ENCODE data around the gene SLC35F6. TPM values are rescaled to one million over a fixed set of nuclear protein-coding genes. Genes with fewer than 3 reads are reported as not detected.

The SLC35F6 gene
- total and polyA plus RNA-seq, 7 donors: 14.8 to 40.2 (median 25.1) TPM

DNA sequence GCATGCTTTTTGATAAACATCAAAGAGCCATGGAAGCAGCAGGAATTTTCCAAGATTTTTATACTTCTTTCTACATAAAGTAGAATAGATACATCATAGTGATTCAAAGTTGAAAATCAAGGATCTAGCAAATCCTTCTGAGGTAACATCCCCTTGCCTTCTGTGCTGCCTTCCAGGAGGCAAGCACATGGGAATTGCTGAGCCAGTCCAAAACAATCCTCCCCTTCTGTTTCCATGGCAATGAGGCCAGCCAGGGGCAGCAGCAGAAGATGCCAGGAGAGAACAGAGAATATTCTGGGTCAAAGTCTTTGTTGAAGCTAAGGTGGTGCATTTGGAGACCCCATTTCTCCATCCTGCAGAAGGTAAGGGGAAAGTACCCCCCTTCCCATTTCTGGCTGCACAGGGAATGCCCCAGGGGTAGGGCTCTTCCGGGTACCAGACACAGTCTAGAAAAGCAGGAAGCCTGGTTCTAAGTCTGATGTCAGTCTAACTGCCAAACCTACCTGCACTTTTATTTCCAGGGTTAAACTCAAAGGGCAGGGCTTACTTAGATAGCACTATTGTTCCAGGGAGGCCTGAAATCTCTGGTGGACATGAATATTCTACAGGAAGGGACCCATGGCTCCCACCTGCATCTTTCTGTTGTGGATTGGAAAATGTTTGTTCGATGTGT, 43.8 kb downstream of the SLC35F6 start:
- 56 to 61% (median 60%) methylated on average over 2 of the region's 2 CpGs for WGBS, 3 donors
- TF ChIP-seq, protein P1, sequence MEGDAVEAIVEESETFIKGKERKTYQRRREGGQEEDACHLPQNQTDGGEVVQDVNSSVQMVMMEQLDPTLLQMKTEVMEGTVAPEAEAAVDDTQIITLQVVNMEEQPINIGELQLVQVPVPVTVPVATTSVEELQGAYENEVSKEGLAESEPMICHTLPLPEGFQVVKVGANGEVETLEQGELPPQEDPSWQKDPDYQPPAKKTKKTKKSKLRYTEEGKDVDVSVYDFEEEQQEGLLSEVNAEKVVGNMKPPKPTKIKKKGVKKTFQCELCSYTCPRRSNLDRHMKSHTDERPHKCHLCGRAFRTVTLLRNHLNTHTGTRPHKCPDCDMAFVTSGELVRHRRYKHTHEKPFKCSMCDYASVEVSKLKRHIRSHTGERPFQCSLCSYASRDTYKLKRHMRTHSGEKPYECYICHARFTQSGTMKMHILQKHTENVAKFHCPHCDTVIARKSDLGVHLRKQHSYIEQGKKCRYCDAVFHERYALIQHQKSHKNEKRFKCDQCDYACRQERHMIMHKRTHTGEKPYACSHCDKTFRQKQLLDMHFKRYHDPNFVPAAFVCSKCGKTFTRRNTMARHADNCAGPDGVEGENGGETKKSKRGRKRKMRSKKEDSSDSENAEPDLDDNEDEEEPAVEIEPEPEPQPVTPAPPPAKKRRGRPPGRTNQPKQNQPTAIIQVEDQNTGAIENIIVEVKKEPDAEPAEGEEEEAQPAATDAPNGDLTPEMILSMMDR (IDR thresholded peaks at IDR 0.05): no peak
- no peaks in the 10 kb centered on the region for H3K9me3 ChIP-seq

DNA sequence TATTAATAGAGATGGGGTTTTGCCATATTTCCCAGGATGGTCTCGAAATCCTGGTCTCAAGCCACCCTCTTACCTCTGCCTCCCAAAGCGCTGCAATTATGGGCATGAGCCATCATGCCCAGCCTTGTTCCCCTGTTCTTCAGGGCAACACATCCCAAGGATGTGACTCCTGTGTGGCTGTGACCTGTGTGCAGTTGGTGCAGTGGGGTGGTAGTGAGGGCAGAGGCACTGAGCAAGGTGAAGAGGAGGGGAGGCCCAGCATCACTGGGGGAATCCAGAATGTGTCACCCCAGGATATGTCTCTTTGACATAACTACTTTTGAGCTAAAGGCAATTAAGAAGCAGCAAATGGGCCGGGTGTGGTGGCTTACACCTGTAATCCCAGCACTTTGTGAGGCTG, 45.1 kb downstream of the SLC35F6 start:
- 86 to 96% (median 92%) methylated on average over 3 of the region's 3 CpGs for WGBS, 3 donors
- no peak overlapping the region for H3K4me3 ChIP-seq
- intact Hi-C loops (cut with DNase I): no loop called here
- no peak for DNase-seq
- TF ChIP-seq, protein P1 (IDR thresholded peaks at IDR 0.05): no peak
- H3K36me3 ChIP-seq (ENCODE audit: insufficient read depth in 1 of 2, low read depth in 1 of 2): no peaks in the 10 kb centered on the region
- H3K27me3 ChIP-seq (ENCODE audit: insufficient read depth in 3 of 3, low read length in 2 of 3): peaks cover 0 to 11% (median 0%) of the 10 kb centered on the region in 3 donors
- ATAC-seq: no peak
- no peaks in the 10 kb centered on the region for H3K9me3 ChIP-seq
- H3K4me1 ChIP-seq: no peaks in the 10 kb centered on the region
- H3K27ac ChIP-seq: no peak overlapping the region

More for the DNA sequence above, 43.8 kb downstream of the SLC35F6 start:
- Histone ChIP-seq H3K27ac (no peak overlapping the region), H3K4me3 (no peak overlapping the region), H3K27me3 (ENCODE audit: insufficient read depth in 3 of 3, low read length in 2 of 3) (peaks cover 0 to 2% (median 0%) of the 10 kb centered on the region in 3 donors), H3K36me3 (ENCODE audit: insufficient read depth in 1 of 2, low read depth in 1 of 2) (no peaks in the 10 kb centered on the region), H3K4me1 (no peaks in the 10 kb centered on the region)
- no peak for ATAC-seq
- no peak for DNase-seq
- intact Hi-C loops (cut with DNase I): no loop called here

DNA sequence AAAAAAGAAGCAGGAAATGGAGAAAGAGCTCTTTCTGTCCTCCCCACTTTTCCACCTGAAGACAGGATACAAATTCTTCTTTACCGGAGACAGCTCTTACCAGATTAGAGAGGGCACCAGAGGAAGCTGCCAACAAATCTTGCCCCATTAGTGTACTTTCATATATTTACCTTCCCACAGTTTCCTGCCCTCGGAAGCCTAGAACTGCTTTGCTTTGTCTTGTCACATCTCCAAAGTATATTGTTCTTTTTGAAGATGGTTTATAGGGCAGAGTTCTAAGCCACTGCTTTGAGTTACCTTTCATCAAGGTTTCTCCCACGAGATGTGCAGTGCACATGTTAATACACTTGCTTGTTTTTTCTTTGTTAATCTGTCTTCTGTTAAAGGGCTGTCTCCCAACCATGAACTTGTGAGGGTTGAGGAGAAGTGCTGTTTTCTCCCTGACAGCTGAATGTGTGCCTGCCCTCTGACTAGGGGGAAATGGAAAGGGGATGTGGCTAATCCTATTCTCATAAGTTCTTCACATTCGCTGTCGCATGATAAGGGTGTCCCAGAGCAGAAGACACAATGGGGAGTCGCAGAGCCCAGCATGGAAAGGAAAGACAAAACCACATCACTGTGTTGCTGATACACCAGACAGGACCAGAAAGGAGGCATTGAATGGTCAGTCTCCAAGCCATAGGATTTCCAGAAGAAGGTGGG, 45.9 kb downstream of the SLC35F6 start:
- WGBS, 3 donors: 72 to 74% (median 73%) methylated on average over 6 of the region's 6 CpGs
- H3K4me1 ChIP-seq: no peaks in the 10 kb centered on the region
- no peaks in the 10 kb centered on the region for H3K36me3 ChIP-seq (ENCODE audit: insufficient read depth in 1 of 2, low read depth in 1 of 2)
- TF ChIP-seq, protein P1 (IDR thresholded peaks at IDR 0.05): no peak
- no peak overlapping the region for H3K4me3 ChIP-seq
- no peak overlapping the region for H3K27ac ChIP-seq
- peaks cover 0 to 14% (median 0%) of the 10 kb centered on the region in 3 donors for H3K27me3 ChIP-seq (ENCODE audit: insufficient read depth in 3 of 3, low read length in 2 of 3)
- ATAC-seq: no peak
- intact Hi-C loops (cut with DNase I): no loop called here
- H3K9me3 ChIP-seq: no peaks in the 10 kb centered on the region
- no peak for DNase-seq

DNA sequence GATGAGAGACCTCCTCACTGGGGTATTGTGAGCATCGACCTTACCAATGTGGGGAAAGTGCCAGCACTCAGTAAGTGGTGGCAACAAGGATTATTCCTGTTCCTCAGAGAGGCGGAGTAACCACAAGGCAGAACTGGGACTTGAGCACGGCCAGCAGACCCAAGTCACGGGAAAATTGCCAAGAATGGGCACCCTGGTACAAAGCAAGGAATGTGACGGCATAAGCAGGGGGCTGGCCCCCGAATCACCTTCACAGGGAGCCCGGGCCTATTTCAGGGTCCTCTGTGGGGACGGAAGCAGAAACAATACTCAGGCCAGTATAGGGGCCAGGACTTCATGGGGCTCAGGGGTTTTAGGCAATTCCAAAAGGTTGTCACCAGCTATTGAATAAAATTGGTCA, 47.2 kb downstream of the SLC35F6 start:
- peaks cover 0 to 14% (median 0%) of the 10 kb centered on the region in 3 donors for H3K27me3 ChIP-seq (ENCODE audit: insufficient read depth in 3 of 3, low read length in 2 of 3)

More for the DNA sequence above, 47.2 kb downstream of the SLC35F6 start:
- DNase-seq: no peak
- Histone ChIP-seq H3K27ac (no peak overlapping the region), H3K4me1 (no peaks in the 10 kb centered on the region), H3K4me3 (no peak overlapping the region), H3K36me3 (ENCODE audit: insufficient read depth in 1 of 2, low read depth in 1 of 2) (no peaks in the 10 kb centered on the region), H3K9me3 (no peaks in the 10 kb centered on the region)
- ATAC-seq: no peak
- intact Hi-C loops (cut with DNase I): no loop called here
- WGBS, 3 donors: 59 to 64% (median 63%) methylated on average over 8 of the region's 8 CpGs
- TF ChIP-seq, protein P1 (IDR thresholded peaks at IDR 0.05): no peak
